Measurements from ENCODE around the gene YY1. TPM values are rescaled to one million over a fixed set of nuclear protein-coding genes. Genes with fewer than 3 reads are reported as not detected.

YY1 gene
- total RNA-seq, 1 experiment from 2014 or later = 97.0 TPM

GRCh38 chr14:100215330-100215885 lies 23.5 kb upstream of the YY1 start:
- TF ChIP-seq EZH2 (IDR thresholded peaks at IDR 0.05; ENCODE audit: borderline replicate concordance, low read depth, low read length, poor library complexity, severe bottlenecking) (no peak), CTCF (conservative IDR thresholded peaks at IDR 0.05; ENCODE audit: low read depth, low read length) (no peak)
- no peak overlapping the region for H3K4me3 ChIP-seq (ENCODE audit: low read depth, low read length, poor library complexity, severe bottlenecking)
- H3K4me1 ChIP-seq (ENCODE audit: insufficient read depth, low read length, poor library complexity, severe bottlenecking) = peaks cover 17% of the 10 kb centered on the region
- H3K9me3 ChIP-seq (ENCODE audit: low read depth, low read length, poor library complexity, severe bottlenecking) = no peaks in the 10 kb centered on the region
- BruUV-seq (replicated peaks) = no TSS peak
- DNase-seq (ENCODE audit: low spot score) = no peak
- no peaks in the 10 kb centered on the region for H3K27me3 ChIP-seq (replicated peaks; ENCODE audit: insufficient read depth, low read depth, low read length, poor library complexity)
- intact Hi-C loops (cut with micrococcal nuclease; ENCODE audit: unreplicated experiment) = no loop called here
- ChIA-PET CTCF (no interaction called here), POLR2A (ENCODE audit: low non-redundant PET) (no interaction called here)
- no peak overlapping the region for H3K27ac ChIP-seq (ENCODE audit: low read depth, low read length, poor library complexity, severe bottlenecking)
- no peaks in the 10 kb centered on the region for H3K36me3 ChIP-seq (ENCODE audit: insufficient read depth, low read length, poor library complexity, severe bottlenecking)

- Histone ChIP-seq H3K27me3 (replicated peaks; ENCODE audit: insufficient read depth, low read depth, low read length, poor library complexity) (no peaks in the 10 kb centered on the region), H3K4me3 (ENCODE audit: low read depth, low read length, poor library complexity, severe bottlenecking) (no peak overlapping the region), H3K27ac (ENCODE audit: low read depth, low read length, poor library complexity, severe bottlenecking) (no peak overlapping the region), H3K4me1 (ENCODE audit: insufficient read depth, low read length, poor library complexity, severe bottlenecking) (peaks cover 40% of the 10 kb centered on the region), H3K9me3 (ENCODE audit: low read depth, low read length, poor library complexity, severe bottlenecking) (no peaks in the 10 kb centered on the region), H3K36me3 (ENCODE audit: insufficient read depth, low read length, poor library complexity, severe bottlenecking) (no peaks in the 10 kb centered on the region)
- ChIA-PET CTCF (no interaction called here), POLR2A (ENCODE audit: low non-redundant PET) (interaction anchor here (0.6 kb wide), 1 partner anchor 64 kb away, joined by 4 read pairs; no protein-coding TSS in a partner anchor)
- TF ChIP-seq EZH2 (IDR thresholded peaks at IDR 0.05; ENCODE audit: borderline replicate concordance, low read depth, low read length, poor library complexity, severe bottlenecking) = no peak
- TF ChIP-seq CTCF (conservative IDR thresholded peaks at IDR 0.05; ENCODE audit: low read depth, low read length) = no peak
- no TSS peak for BruUV-seq (replicated peaks)
- intact Hi-C loops (cut with micrococcal nuclease; ENCODE audit: unreplicated experiment) = no loop called here
- DNase-seq (ENCODE audit: low spot score) = no peak
Observed at GRCh38 chr14:100219126-100219785, 19.7 kb upstream of the YY1 start.

GRCh38 chr14:100221533-100222223 lies 17.3 kb upstream of the YY1 start:
- Histone ChIP-seq H3K4me1 (ENCODE audit: insufficient read depth, low read length, poor library complexity, severe bottlenecking) (peaks cover 36% of the 10 kb centered on the region), H3K4me3 (ENCODE audit: low read depth, low read length, poor library complexity, severe bottlenecking) (peak overlapping the region; percentile 49), H3K27ac (ENCODE audit: low read depth, low read length, poor library complexity, severe bottlenecking) (peak overlapping the region; percentile 80), H3K27me3 (replicated peaks; ENCODE audit: insufficient read depth, low read depth, low read length, poor library complexity) (no peaks in the 10 kb centered on the region), H3K9me3 (ENCODE audit: low read depth, low read length, poor library complexity, severe bottlenecking) (no peaks in the 10 kb centered on the region), H3K36me3 (ENCODE audit: insufficient read depth, low read length, poor library complexity, severe bottlenecking) (no peaks in the 10 kb centered on the region)
- TF ChIP-seq EZH2 (IDR thresholded peaks at IDR 0.05; ENCODE audit: borderline replicate concordance, low read depth, low read length, poor library complexity, severe bottlenecking) (no peak), CTCF (conservative IDR thresholded peaks at IDR 0.05; ENCODE audit: low read depth, low read length) (no peak)
- peak; percentile 79 for DNase-seq (ENCODE audit: low spot score)
- ChIA-PET CTCF (no interaction called here), POLR2A (ENCODE audit: low non-redundant PET) (interaction anchor here (0.7 to 0.9 kb wide), 2 partner anchors 16 to 249 kb away, joined by 3 to 5 read pairs; no protein-coding TSS in a partner anchor)
- BruUV-seq (replicated peaks) = no TSS peak
- intact Hi-C loops (cut with micrococcal nuclease; ENCODE audit: unreplicated experiment) = no loop called here
